Endothelial cell of umbilical vein (primary cell): Measurements from ENCODE around the gene GGT6. TPM values are rescaled to one million over a fixed set of nuclear protein-coding genes. Genes with fewer than 3 reads are reported as not detected.
A peak's percentile ranks its signal among the peaks of the same experiment; 100 is the strongest.

Experiments used
- BruUV-seq: library from RNA; stranded (reverse); fragments of 400-500 nt; replicated peaks from 2 replicates; lab custom pipeline; 2021; lab: Mats Ljungman, UMichigan
- CTCF ChIA-PET: fragments of 300-600, 350-600 bp; sonication (Branson Sonifier 250); formaldehyde crosslinking; loops from one replicate; lab custom pipeline; 2021; ENCODE audit warnings: antibody characterized with exemption, inconsistent platforms; lab: Charles Lee
- POLR2A ChIA-PET: fragments of 300-600, 350-600 bp; sonication (Branson Sonifier 250); formaldehyde crosslinking; loops from one replicate; lab custom pipeline; 2021; ENCODE audit warnings: antibody characterized with exemption, inconsistent platforms; lab: Charles Lee
- DNase-seq: peaks from one replicate; pipeline ENCODE4 v3.0.0-alpha.2; 2011; ENCODE audit warnings: low read depth, low spot score
- FAIRE-seq: peaks from 2 replicates; lab custom pipeline; 2011; peaks lifted over from hg19 to GRCh38; lab: Jason Lieb, UNC
- H2AFZ ChIP-seq: 2 replicates; pipeline ENCODE4 v1.6.0; 2012; ENCODE audit warnings: low read depth, low read length, control low read depth, inconsistent platforms
- H3K27ac ChIP-seq: 2 replicates; pipeline ENCODE4 v1.5.1; 2011; ENCODE audit warnings: low read depth, mild to moderate bottlenecking, control low read depth, low read length, moderate library complexity; ENCODE audit not compliant: insufficient read depth
- H3K27me3 ChIP-seq, 2 experiments: 2 replicates each; pipeline versions ENCODE4 v1.6.0 to v1.6.1; 2011; ENCODE audit warnings: low read length in 2 of 2, mixed read lengths in 1 of 2; ENCODE audit not compliant: control insufficient read depth in 2 of 2, insufficient read depth in 2 of 2
- H3K36me3 ChIP-seq, 2 experiments: 2 replicates in 1 of 2; 3 replicates in 1 of 2; pipeline ENCODE4 v1.5.1; 2011; ENCODE audit warnings: low read length in 2 of 2, mild to moderate bottlenecking in 1 of 2, moderate library complexity in 1 of 2; ENCODE audit not compliant: control insufficient read depth in 2 of 2, insufficient read depth in 2 of 2; ENCODE audit errors: extremely low read depth in 1 of 2
- H3K4me1 ChIP-seq: 3 replicates; pipeline ENCODE4 v1.5.1; 2011; ENCODE audit warnings: mild to moderate bottlenecking, low read length; ENCODE audit not compliant: control insufficient read depth, insufficient read depth; ENCODE audit errors: extremely low read depth
- H3K4me2 ChIP-seq: 2 replicates; pipeline ENCODE4 v1.6.1; 2011; ENCODE audit warnings: low read length, control low read depth, mixed read lengths; ENCODE audit not compliant: insufficient read depth
- H3K4me3 ChIP-seq, 3 experiments: fragments of 200-600 bp in 1 of 3; sonication (generic), shearing (Covaris generic) in 1 of 3; replicated peaks in 1 of 3; 2 replicates each; pipeline ENCODE4 v1.5.1; 2011 to 2016; ENCODE audit warnings: control low read depth in 3 of 3, low read length in 3 of 3, mild to moderate bottlenecking in 2 of 3, inconsistent platforms in 1 of 3, low read depth in 1 of 3, moderate library complexity in 1 of 3; ENCODE audit not compliant: insufficient read depth in 1 of 3
- H3K79me2 ChIP-seq: 2 replicates; pipeline ENCODE4 v1.6.0; 2012; ENCODE audit warnings: low read length, inconsistent platforms; ENCODE audit not compliant: control insufficient read depth, insufficient read depth
- H3K9ac ChIP-seq: replicated peaks from 2 replicates; pipeline ENCODE3; 2011; ENCODE audit warnings: low read length, control low read depth; ENCODE audit not compliant: insufficient read depth; ENCODE audit errors: extremely low read depth
- H3K9me1 ChIP-seq: replicated peaks from 3 replicates; pipeline ENCODE4 v1.6.0; 2011; ENCODE audit warnings: mild to moderate bottlenecking, low read length; ENCODE audit not compliant: control insufficient read depth, insufficient read depth; ENCODE audit errors: extremely low read depth
- H3K9me3 ChIP-seq: replicated peaks from 2 replicates; pipeline ENCODE4 v1.5.1; 2012; ENCODE audit warnings: low read length, inconsistent platforms; ENCODE audit not compliant: control insufficient read depth, insufficient read depth
- H4K20me1 ChIP-seq: replicated peaks from 2 replicates; pipeline ENCODE3; 2011; ENCODE audit warnings: mild to moderate bottlenecking, low read length; ENCODE audit not compliant: control insufficient read depth, insufficient read depth; ENCODE audit errors: extremely low read depth
- EZH2 ChIP-seq: IDR thresholded peaks from 2 replicates; pipeline ENCODE4 v1.6.1; 2012; ENCODE audit warnings: borderline replicate concordance, low read depth, mild to moderate bottlenecking, moderate library complexity, low read length, inconsistent platforms; ENCODE audit not compliant: severe bottlenecking
- POLR2AphosphoS5 ChIP-seq: IDR thresholded peaks from 2 replicates; pipeline ENCODE4 v1.6.1; 2012; ENCODE audit warnings: low read depth, mild to moderate bottlenecking, control low read depth, low read length, moderate library complexity; ENCODE audit not compliant: insufficient read depth
- dilution Hi-C: fragments of 300-500 bp; cut with MboI; formaldehyde crosslinking; loops from one replicate; pipeline ENCODE4 v1.15.0; 2019; ENCODE audit warnings: low sequenced_read_pairs; ENCODE audit not compliant: extremely low pct_ligation_motif_present
- intact Hi-C: fragments of 100-400 bp; cut with micrococcal nuclease; formaldehyde crosslinking; loops from one replicate; pipeline ENCODE4 v1.10.0; 2022
- polyA plus RNA-seq, 4 experiments: library from polyadenylated mRNA; depleted of rRNA in 3 of 4; stranded (reverse) in 3 of 4; unstranded in 1 of 4; fragments of >200 nt; gene quantifications; 2 replicates each; pipeline versions ENCODE4 v1.2.1 to v1.2.3, GENCODE V29; 2011 to 2012; ENCODE audit warnings: missing spikeins in 1 of 4
- total RNA-seq: library from RNA; stranded (reverse); gene quantifications from 2 replicates; pipeline ENCODE4 v1.2.3, GENCODE V29; 2021
- TF ChIP-seq, protein P1 (sequence below), 2 donors: IDR thresholded peaks; 1 replicate in 1 of 2; 2 replicates in 1 of 2; pipeline ENCODE4 v1.5.1; 2011; ENCODE audit warnings: low read length in 2 of 2, mild to moderate bottlenecking in 2 of 2, moderate library complexity in 2 of 2, control low read depth in 1 of 2, inconsistent platforms in 1 of 2, low read depth in 1 of 2; ENCODE audit not compliant: insufficient read depth in 1 of 2; ENCODE audit errors: extremely low read depth in 1 of 2

The GGT6 gene
- total and polyA plus RNA-seq, 2 donors (not counting 3 experiments of a cell fraction or from before 2014, with no cell fraction given) = not detected

DNA sequence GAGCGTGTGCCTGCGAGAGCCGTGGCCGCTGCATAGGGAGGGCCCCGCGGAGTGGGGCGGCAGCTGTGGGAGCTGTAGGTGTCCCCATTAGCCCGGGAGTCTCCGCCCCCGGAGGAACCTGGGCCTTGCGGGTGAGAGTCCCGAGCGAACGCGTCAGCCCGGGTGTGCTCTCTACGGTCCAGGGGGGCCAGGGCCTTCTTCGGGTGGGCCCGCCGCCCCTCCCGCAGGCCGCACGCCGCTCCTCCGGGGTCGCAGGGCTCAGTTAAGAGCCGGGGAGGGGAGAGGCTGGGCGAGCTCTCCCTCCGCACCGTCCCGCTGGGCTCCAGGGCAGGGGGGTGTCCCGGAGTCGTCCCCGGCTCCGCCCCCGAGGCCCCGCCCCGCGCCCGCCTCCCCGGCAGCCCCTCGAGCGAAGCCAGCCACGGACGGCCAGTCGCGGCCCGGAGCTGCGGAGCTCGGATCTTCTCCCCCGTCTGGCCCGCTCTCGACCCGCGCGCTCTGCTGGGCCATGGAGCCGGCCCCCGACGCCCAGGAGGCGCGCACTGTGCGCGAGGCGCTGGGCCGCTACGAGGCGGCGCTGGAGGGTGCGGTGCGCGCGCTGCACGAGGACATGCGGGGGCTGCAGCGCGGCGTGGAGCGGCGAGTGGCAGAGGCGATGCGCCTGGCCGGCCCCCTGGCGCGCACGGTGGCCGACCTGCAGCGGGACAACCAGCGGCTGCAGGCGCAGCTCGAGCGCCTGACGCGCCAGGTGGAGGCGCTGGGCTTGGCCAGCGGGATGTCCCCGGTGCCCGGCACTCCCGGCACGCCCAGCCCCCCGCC is 23.9 kb upstream of the GGT6 start, which contains the start of gene SMTNL2:
SMTNL2 (plus strand) TSS at position 429 of the 816 bp plus-strand sequence; CDS start at position 506, 77 bp downstream.
- H3K4me3 ChIP-seq = peak within 1 kb of the TSS in 1 of 3 experiments; percentile 37
- peaks cover 29 to 35% of the 10 kb centered on the region in 2 experiments for H3K27me3 ChIP-seq
- TF ChIP-seq EZH2 (peak; percentile 81), POLR2AphosphoS5 (no peak)
- no peak within 1 kb of the TSS for H3K9ac ChIP-seq
- BruUV-seq = no TSS peak
- no peaks in the 10 kb centered on the region for H3K9me3 ChIP-seq
- H3K9me1 ChIP-seq = no peaks in the 10 kb centered on the region
- dilution Hi-C loops (no loop called here), intact Hi-C loops (no loop called here)
- CTCF ChIA-PET = interaction anchor here (0.8 to 2.2 kb wide), 2 partner anchors 11 to 17 kb away, joined by 4 to 24 read pairs; no protein-coding TSS in a partner anchor
- DNase-seq = no peak
- FAIRE-seq = no peak
- H3K36me3 ChIP-seq = no peaks in the 10 kb centered on the region
- H4K20me1 ChIP-seq = no peaks in the 10 kb centered on the region
- POLR2A ChIA-PET = no interaction called here
- no peak within 1 kb of the TSS for H2AFZ ChIP-seq
- no peak within 1 kb of the TSS for H3K27ac ChIP-seq
- no peak within 1 kb of the TSS for H3K4me2 ChIP-seq
- H3K4me1 ChIP-seq = no peaks in the 10 kb centered on the region
- H3K79me2 ChIP-seq = no peaks in the 10 kb centered on the region

DNA sequence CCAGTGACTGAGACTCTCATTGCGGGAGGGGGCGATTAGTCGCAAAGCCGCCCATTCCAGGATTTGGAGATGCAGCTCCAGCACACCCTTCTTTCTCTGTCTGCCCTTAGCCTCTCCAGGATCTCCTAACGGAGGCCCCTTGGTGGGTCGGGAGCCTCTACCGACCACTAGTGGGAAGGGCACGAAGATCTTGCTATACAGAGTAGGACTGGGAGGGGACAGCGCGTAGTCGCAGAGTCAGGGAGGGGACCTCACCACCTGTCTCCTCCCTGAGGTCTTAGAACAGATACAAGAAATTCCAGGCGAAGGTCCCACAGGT is 23.4 kb upstream of the GGT6 start:
- peak; percentile 18 for DNase-seq
- no peak overlapping the region for H3K4me2 ChIP-seq
- no peaks in the 10 kb centered on the region for H3K9me3 ChIP-seq
- no TSS peak for BruUV-seq
- ChIA-PET POLR2A (no interaction called here), CTCF (interaction anchor here (0.8 to 2.2 kb wide), 2 partner anchors 11 to 16 kb away, joined by 4 to 24 read pairs; no protein-coding TSS in a partner anchor)
- no peaks in the 10 kb centered on the region for H3K36me3 ChIP-seq
- no peaks in the 10 kb centered on the region for H3K79me2 ChIP-seq
- no peaks in the 10 kb centered on the region for H4K20me1 ChIP-seq
- peaks cover 29 to 35% of the 10 kb centered on the region in 2 experiments for H3K27me3 ChIP-seq
- no peak overlapping the region for H3K9ac ChIP-seq
- TF ChIP-seq, protein P1, sequence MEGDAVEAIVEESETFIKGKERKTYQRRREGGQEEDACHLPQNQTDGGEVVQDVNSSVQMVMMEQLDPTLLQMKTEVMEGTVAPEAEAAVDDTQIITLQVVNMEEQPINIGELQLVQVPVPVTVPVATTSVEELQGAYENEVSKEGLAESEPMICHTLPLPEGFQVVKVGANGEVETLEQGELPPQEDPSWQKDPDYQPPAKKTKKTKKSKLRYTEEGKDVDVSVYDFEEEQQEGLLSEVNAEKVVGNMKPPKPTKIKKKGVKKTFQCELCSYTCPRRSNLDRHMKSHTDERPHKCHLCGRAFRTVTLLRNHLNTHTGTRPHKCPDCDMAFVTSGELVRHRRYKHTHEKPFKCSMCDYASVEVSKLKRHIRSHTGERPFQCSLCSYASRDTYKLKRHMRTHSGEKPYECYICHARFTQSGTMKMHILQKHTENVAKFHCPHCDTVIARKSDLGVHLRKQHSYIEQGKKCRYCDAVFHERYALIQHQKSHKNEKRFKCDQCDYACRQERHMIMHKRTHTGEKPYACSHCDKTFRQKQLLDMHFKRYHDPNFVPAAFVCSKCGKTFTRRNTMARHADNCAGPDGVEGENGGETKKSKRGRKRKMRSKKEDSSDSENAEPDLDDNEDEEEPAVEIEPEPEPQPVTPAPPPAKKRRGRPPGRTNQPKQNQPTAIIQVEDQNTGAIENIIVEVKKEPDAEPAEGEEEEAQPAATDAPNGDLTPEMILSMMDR (IDR thresholded peaks at IDR 0.05; ENCODE audit: extremely low read depth in 1 of 2, insufficient read depth in 1 of 2, low read depth in 1 of 2, low read length in 2 of 2) = peak; percentile 15 to 51
- no peak for TF ChIP-seq EZH2
- intact Hi-C loops = no loop called here
- no peak overlapping the region for H3K27ac ChIP-seq
- peak overlapping the region in 1 of 3 experiments; percentile 37 for H3K4me3 ChIP-seq
- no peak overlapping the region for H2AFZ ChIP-seq
- dilution Hi-C loops = no loop called here
- FAIRE-seq = peak; percentile 70
- no peaks in the 10 kb centered on the region for H3K4me1 ChIP-seq
- no peaks in the 10 kb centered on the region for H3K9me1 ChIP-seq
